Neural cell (in vitro differentiated cells): ENCODE results near the gene EML6. TPM values are rescaled to one million over a fixed set of nuclear protein-coding genes. Genes with fewer than 3 reads are reported as not detected.

Experiments used
- H2AFZ ChIP-seq: fragments of 200-600, 300-800 bp; sonication (generic), shearing (Covaris generic); 2 replicates; pipeline ENCODE4 v1.6.0; 2014; ENCODE audit warnings: low read depth, mild to moderate bottlenecking, antibody characterized with exemption, low read length, moderate library complexity
- H3F3A ChIP-seq: fragments of 200-600 bp; shearing (Covaris generic); 2 replicates; pipeline ENCODE4 v1.6.1; 2016; ENCODE audit warnings: mild to moderate bottlenecking, moderate library complexity, mixed read lengths, antibody characterized with exemption, low read length; ENCODE audit not compliant: insufficient read depth, poor library complexity, severe bottlenecking
- H3K27ac ChIP-seq: fragments of 200-600, 300-800 bp; sonication (generic), shearing (Covaris generic); 2 replicates; pipeline ENCODE4 v1.5.1; 2014; ENCODE audit warnings: mild to moderate bottlenecking, low read length, moderate library complexity
- H3K27me3 ChIP-seq: fragments of 300-800, 200-600 bp; sonication (generic), shearing (Covaris generic); 2 replicates; pipeline ENCODE4 v1.6.0; 2014; ENCODE audit warnings: mild to moderate bottlenecking, low read depth, low read length, moderate library complexity; ENCODE audit not compliant: insufficient read depth
- H3K36me3 ChIP-seq: fragments of 300-800, 200-600 bp; sonication (generic), shearing (Covaris generic); 2 replicates; pipeline ENCODE4 v1.5.1; 2014; ENCODE audit warnings: mild to moderate bottlenecking, antibody characterized with exemption, low read length, moderate library complexity; ENCODE audit not compliant: insufficient read depth
- H3K4me2 ChIP-seq: fragments of 300-800, 200-600 bp; sonication (generic), shearing (Covaris generic); 2 replicates; pipeline ENCODE4 v1.6.0; 2014; ENCODE audit warnings: mild to moderate bottlenecking, low read length
- H3K4me3 ChIP-seq: fragments of 300-800, 200-600 bp; sonication (generic), shearing (Covaris generic); 2 replicates; pipeline ENCODE4 v1.5.1; 2014; ENCODE audit warnings: mild to moderate bottlenecking, low read length, moderate library complexity
- H3K79me2 ChIP-seq: fragments of 200-600 bp; shearing (Covaris generic); replicated peaks from 2 replicates; pipeline ENCODE4 v1.6.0; 2014; ENCODE audit warnings: mild to moderate bottlenecking, low read length, moderate library complexity; ENCODE audit not compliant: insufficient read depth
- H3K9ac ChIP-seq: fragments of 300-800, 200-600 bp; sonication (generic), shearing (Covaris generic); 2 replicates; pipeline ENCODE4 v1.6.1; 2016; ENCODE audit warnings: mild to moderate bottlenecking, low read length, mixed read lengths
- H3K9me2 ChIP-seq: fragments of 200-600 bp; shearing (Covaris generic); 2 replicates; pipeline ENCODE4 v1.6.1; 2016; ENCODE audit warnings: mild to moderate bottlenecking, low read length, mixed read lengths; ENCODE audit not compliant: insufficient read depth
- H3K9me3 ChIP-seq: fragments of 200-600, 300-800 bp; sonication (generic), shearing (Covaris generic); 2 replicates; pipeline ENCODE4 v1.6.1; 2016; ENCODE audit warnings: mild to moderate bottlenecking, mixed run types, low read length, moderate library complexity, mixed read lengths
- H4K20me1 ChIP-seq: fragments of 200-600 bp; shearing (Covaris generic); 2 replicates; pipeline ENCODE4 v1.6.1; 2016; ENCODE audit warnings: mild to moderate bottlenecking, mixed run types; ENCODE audit not compliant: insufficient read depth
- CTCF ChIP-seq: fragments of 450-650 bp; IDR thresholded peaks from 2 replicates; pipeline ENCODE4 v1.5.1; 2014; ENCODE audit warnings: antibody characterized with exemption, mild to moderate bottlenecking, moderate library complexity; ENCODE audit not compliant: poor library complexity, severe bottlenecking
- EP300 ChIP-seq: fragments of 450-650 bp; conservative IDR thresholded peaks from 2 replicates; pipeline ENCODE4 v1.6.1; 2014; ENCODE audit warnings: antibody characterized with exemption, mild to moderate bottlenecking, moderate library complexity; ENCODE audit not compliant: poor library complexity, severe bottlenecking
- EZH2 ChIP-seq: fragments of 200-600, 300-800 bp; shearing (Covaris generic), sonication (generic); IDR thresholded peaks from 2 replicates; pipeline ENCODE4 v1.6.1; 2014; ENCODE audit warnings: antibody characterized with exemption, low read length, borderline replicate concordance, mild to moderate bottlenecking; ENCODE audit not compliant: insufficient read depth, poor library complexity, severe bottlenecking
- MXI1 ChIP-seq: fragments of 450-650 bp; conservative IDR thresholded peaks from 2 replicates; pipeline ENCODE4 v1.6.1; 2014; ENCODE audit warnings: antibody characterized with exemption, mild to moderate bottlenecking; ENCODE audit not compliant: poor library complexity, severe bottlenecking
- RAD21 ChIP-seq: fragments of 450-650 bp; conservative IDR thresholded peaks from 2 replicates; pipeline ENCODE4 v1.6.1; 2014; ENCODE audit warnings: antibody characterized with exemption, mild to moderate bottlenecking, moderate library complexity
- SMC3 ChIP-seq: fragments of 450-650 bp; conservative IDR thresholded peaks from 2 replicates; pipeline ENCODE4 v1.6.1; 2014; ENCODE audit warnings: antibody characterized with exemption, mild to moderate bottlenecking, moderate library complexity; ENCODE audit not compliant: poor library complexity
- TAF1 ChIP-seq: IDR thresholded peaks from 2 replicates; pipeline ENCODE4 v1.6.1; 2012; ENCODE audit warnings: low read depth
- polyA plus RNA-seq: library from polyadenylated mRNA; depleted of rRNA; stranded (reverse); fragments of >200 nt; gene quantifications from 2 replicates; pipeline ENCODE4 v1.2.3, GENCODE V29; 2014
- TF ChIP-seq, protein P1 (sequence below): IDR thresholded peaks from 2 replicates; pipeline ENCODE4 v1.6.1; 2012; ENCODE audit warnings: borderline replicate concordance

Gene EML6
- polyA plus RNA-seq, 1 donor from 2014 or later: 13.4 TPM

- H3K4me2 ChIP-seq: no peak overlapping the region
- H3K36me3 ChIP-seq: no peaks in the 10 kb centered on the region
- H3K9me2 ChIP-seq: no peaks in the 10 kb centered on the region
- no peaks in the 10 kb centered on the region for H3K27me3 ChIP-seq
- H3F3A ChIP-seq: no peaks in the 10 kb centered on the region
- H4K20me1 ChIP-seq: no peaks in the 10 kb centered on the region
- no peaks in the 10 kb centered on the region for H3K9me3 ChIP-seq
- no peak overlapping the region for H3K27ac ChIP-seq
- H2AFZ ChIP-seq: no peak overlapping the region
- H3K79me2 ChIP-seq: no peaks in the 10 kb centered on the region
- no peak overlapping the region for H3K4me3 ChIP-seq
- TF ChIP-seq SMC3 (no peak), CTCF (no peak), EP300 (no peak)
- no peak overlapping the region for H3K9ac ChIP-seq
Observed at GRCh38 chr2:54954705-54955357, 231.4 kb downstream of the EML6 start.

- Histone ChIP-seq H3K27ac (no peak overlapping the region), H3K9me3 (no peaks in the 10 kb centered on the region), H3K9me2 (no peaks in the 10 kb centered on the region), H2AFZ (no peak overlapping the region), H3K4me3 (no peak overlapping the region), H3K9ac (no peak overlapping the region), H3K4me2 (no peak overlapping the region), H3K27me3 (no peaks in the 10 kb centered on the region), H3K36me3 (no peaks in the 10 kb centered on the region), H3F3A (no peaks in the 10 kb centered on the region), H4K20me1 (no peaks in the 10 kb centered on the region), H3K79me2 (no peaks in the 10 kb centered on the region)
- TF ChIP-seq TAF1 (no peak), SMC3 (no peak), EZH2 (no peak), MXI1 (no peak)
Observed at GRCh38 chr2:54955358-54956110, 232.1 kb downstream of the EML6 start.

DNA sequence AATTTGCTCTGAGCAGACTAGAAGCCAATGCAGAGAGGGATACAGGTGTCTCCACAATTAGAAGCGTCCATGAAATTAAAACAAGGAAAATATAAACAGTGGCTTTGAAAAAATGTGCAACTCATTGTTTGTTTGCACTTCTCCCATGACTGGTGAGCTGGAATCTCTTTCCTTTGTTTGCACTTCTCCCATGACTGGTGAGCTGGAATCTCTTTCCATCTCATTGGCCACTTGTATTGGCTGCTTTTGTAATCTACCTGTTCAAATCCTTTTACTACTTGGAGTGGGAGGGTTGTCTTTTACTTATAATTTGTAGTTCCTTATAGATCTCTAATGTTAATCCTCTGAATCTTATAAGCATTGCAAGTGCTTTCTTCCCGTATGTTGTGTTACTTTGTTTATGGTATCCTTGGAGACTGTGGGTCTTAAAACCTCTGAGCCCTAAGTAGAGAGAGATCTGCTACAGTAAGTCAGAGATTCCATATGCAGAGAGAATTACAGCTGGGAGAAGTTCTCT, 232.7 kb downstream of the EML6 start:
- no peak overlapping the region for H2AFZ ChIP-seq
- no peak overlapping the region for H3K4me2 ChIP-seq
- H4K20me1 ChIP-seq: no peaks in the 10 kb centered on the region
- no peak overlapping the region for H3K9ac ChIP-seq
- H3K27ac ChIP-seq: no peak overlapping the region
- TF ChIP-seq MXI1 (no peak), RAD21 (no peak), EP300 (no peak), TAF1 (no peak)
- TF ChIP-seq, protein P1, sequence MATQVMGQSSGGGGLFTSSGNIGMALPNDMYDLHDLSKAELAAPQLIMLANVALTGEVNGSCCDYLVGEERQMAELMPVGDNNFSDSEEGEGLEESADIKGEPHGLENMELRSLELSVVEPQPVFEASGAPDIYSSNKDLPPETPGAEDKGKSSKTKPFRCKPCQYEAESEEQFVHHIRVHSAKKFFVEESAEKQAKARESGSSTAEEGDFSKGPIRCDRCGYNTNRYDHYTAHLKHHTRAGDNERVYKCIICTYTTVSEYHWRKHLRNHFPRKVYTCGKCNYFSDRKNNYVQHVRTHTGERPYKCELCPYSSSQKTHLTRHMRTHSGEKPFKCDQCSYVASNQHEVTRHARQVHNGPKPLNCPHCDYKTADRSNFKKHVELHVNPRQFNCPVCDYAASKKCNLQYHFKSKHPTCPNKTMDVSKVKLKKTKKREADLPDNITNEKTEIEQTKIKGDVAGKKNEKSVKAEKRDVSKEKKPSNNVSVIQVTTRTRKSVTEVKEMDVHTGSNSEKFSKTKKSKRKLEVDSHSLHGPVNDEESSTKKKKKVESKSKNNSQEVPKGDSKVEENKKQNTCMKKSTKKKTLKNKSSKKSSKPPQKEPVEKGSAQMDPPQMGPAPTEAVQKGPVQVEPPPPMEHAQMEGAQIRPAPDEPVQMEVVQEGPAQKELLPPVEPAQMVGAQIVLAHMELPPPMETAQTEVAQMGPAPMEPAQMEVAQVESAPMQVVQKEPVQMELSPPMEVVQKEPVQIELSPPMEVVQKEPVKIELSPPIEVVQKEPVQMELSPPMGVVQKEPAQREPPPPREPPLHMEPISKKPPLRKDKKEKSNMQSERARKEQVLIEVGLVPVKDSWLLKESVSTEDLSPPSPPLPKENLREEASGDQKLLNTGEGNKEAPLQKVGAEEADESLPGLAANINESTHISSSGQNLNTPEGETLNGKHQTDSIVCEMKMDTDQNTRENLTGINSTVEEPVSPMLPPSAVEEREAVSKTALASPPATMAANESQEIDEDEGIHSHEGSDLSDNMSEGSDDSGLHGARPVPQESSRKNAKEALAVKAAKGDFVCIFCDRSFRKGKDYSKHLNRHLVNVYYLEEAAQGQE: no peak
- H3K9me3 ChIP-seq: no peaks in the 10 kb centered on the region
- no peaks in the 10 kb centered on the region for H3F3A ChIP-seq
- H3K4me3 ChIP-seq: no peak overlapping the region
- H3K27me3 ChIP-seq: no peaks in the 10 kb centered on the region
- no peaks in the 10 kb centered on the region for H3K79me2 ChIP-seq
- no peaks in the 10 kb centered on the region for H3K9me2 ChIP-seq
- no peaks in the 10 kb centered on the region for H3K36me3 ChIP-seq
